Measurements from ENCODE around the gene SLC7A6. TPM values are rescaled to one million over a fixed set of nuclear protein-coding genes. Genes with fewer than 3 reads are reported as not detected.

The SLC7A6 gene
- total RNA-seq, 4 donors from 2014 or later, result 23.4 to 55.6 (median 37.4) TPM

- no peak for DNase-seq (ENCODE audit: low spot score in 2 of 2)
- 82 to 83% methylated on average over 9 of the region's 9 CpGs for WGBS, 2 donors
- H3K4me3 ChIP-seq (ENCODE audit: low read depth, poor library complexity, severe bottlenecking), result no peak overlapping the region
- intact Hi-C loops (cut with DNase I; ENCODE audit: low total_unique reads), result no loop called here
- TF ChIP-seq POLR2A (IDR thresholded peaks at IDR 0.05) (no peak), CTCF (IDR thresholded peaks at IDR 0.05) (no peak)
These were observed 21.1 kb upstream of the SLC7A6 start for GRCh38 chr16:68242926-68243858.

- intact Hi-C loops (cut with DNase I; ENCODE audit: low total_unique reads), result no loop called here
- H3K4me3 ChIP-seq (ENCODE audit: low read depth, poor library complexity, severe bottlenecking), result peak overlapping the region; percentile 85
- no peak for TF ChIP-seq CTCF (IDR thresholded peaks at IDR 0.05)
- DNase-seq (ENCODE audit: low spot score in 2 of 2), result peak in 1 of 2 donors; percentile 87
- WGBS, 2 donors, result 2 to 7% methylated on average over 9 to 18 of the region's 20 CpGs
These were observed 19.8 kb upstream of the SLC7A6 start for GRCh38 chr16:68244481-68244902.

GRCh38 chr16:68244903-68245853, 19.1 kb upstream of the SLC7A6 start, which contains the start of gene PLA2G15:
Gene PLA2G15, plus strand, starts transcription at chr16:68245373. Its CDS starts 54 bp downstream, at chr16:68245427.
- intact Hi-C loops (cut with DNase I; ENCODE audit: low total_unique reads), result loop anchor here (5.0 kb wide), 1 partner anchor 82 kb away; no protein-coding TSS in a partner anchor
- H3K4me3 ChIP-seq (ENCODE audit: low read depth, poor library complexity, severe bottlenecking), result peak within 1 kb of the TSS; percentile 85
- WGBS, 2 donors, result 0 to 2% methylated on average over 49 to 57 of the region's 75 CpGs
- TF ChIP-seq POLR2A (IDR thresholded peaks at IDR 0.05) (peak in 1 of 2 donors; percentile 2), CTCF (IDR thresholded peaks at IDR 0.05) (no peak)
- DNase-seq (ENCODE audit: low spot score in 2 of 2), result peak; percentile 94 to 99

- no peak overlapping the region for H3K4me3 ChIP-seq (ENCODE audit: low read depth, poor library complexity, severe bottlenecking)
- TF ChIP-seq POLR2A (IDR thresholded peaks at IDR 0.05) (no peak), CTCF (IDR thresholded peaks at IDR 0.05) (no peak)
- 75 to 80% methylated on average over 7 of the region's 7 CpGs for WGBS, 2 donors
- DNase-seq (ENCODE audit: low spot score in 2 of 2), result no peak
- intact Hi-C loops (cut with DNase I; ENCODE audit: low total_unique reads), result loop anchor here (5.0 kb wide), 1 partner anchor 81 kb away; no protein-coding TSS in a partner anchor
These were observed 18.2 kb upstream of the SLC7A6 start for GRCh38 chr16:68246121-68246520.

GRCh38 chr16:68246666-68247065, 17.7 kb upstream of the SLC7A6 start:
- DNase-seq (ENCODE audit: low spot score in 2 of 2), result no peak
- TF ChIP-seq CTCF (IDR thresholded peaks at IDR 0.05) (no peak), POLR2A (IDR thresholded peaks at IDR 0.05) (no peak)
- no peak overlapping the region for H3K4me3 ChIP-seq (ENCODE audit: low read depth, poor library complexity, severe bottlenecking)
- intact Hi-C loops (cut with DNase I; ENCODE audit: low total_unique reads), result loop anchor here (5.0 kb wide), 1 partner anchor 81 kb away; no protein-coding TSS in a partner anchor
- 56 to 60% methylated on average over 5 of the region's 5 CpGs for WGBS, 2 donors
